ENCODE data around the gene POU6F2. TPM values are rescaled to one million over a fixed set of nuclear protein-coding genes. Genes with fewer than 3 reads are reported as not detected.

The POU6F2 gene
- total and polyA plus RNA-seq, 4 donors: 1.1 to 2.0 (median 1.6) TPM

DNA sequence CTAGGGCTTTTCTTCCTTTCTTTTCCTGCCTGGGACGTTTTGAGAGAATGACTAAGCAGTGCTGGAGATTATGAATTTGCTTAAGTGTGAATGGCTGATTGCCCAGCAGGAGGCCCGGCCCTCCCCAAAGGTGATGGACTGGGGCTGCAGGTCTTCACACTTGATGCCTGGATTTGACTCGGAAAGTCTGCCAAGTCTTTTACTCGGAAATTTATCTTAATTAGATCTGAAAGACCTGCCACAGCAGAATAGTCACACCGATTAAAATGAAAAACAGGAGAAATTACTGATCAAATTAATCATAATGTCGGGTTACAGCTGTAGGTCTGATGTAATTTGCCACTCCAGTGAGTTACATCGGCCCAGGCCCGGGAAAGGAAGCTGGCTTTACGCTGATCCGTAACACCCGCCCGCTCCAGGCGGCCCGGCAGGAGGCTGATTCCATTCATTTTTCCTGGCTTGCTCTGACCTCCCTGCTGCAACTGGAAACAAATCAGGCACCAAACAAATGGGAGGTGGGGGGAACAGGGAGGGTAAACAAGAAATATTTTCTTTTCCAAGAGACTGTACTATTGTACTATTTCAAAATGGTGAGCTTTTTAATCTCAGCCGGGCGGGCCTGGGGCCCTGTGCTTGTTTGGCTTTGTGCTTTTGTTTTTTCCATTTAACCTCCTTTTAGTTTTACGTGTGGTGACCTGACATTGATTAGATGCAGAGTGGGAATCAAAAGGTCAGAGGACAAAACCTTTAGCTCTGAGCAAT is 376.1 kb downstream of the POU6F2 start:
- Histone ChIP-seq H3K9me3 (ENCODE audit: control insufficient read depth, insufficient read depth, low read length) (no peaks in the 10 kb centered on the region), H3K27me3 (ENCODE audit: control insufficient read depth, insufficient read depth, low read length) (peaks cover 2% of the 10 kb centered on the region), H3K4me3 (ENCODE audit: low read depth, low read length) (no peak overlapping the region), H3K36me3 (ENCODE audit: control insufficient read depth, insufficient read depth, low read length) (no peaks in the 10 kb centered on the region), H3K4me1 (ENCODE audit: control insufficient read depth, insufficient read depth, low read length) (peaks cover 12% of the 10 kb centered on the region), H3K27ac (ENCODE audit: low read depth, low read length) (no peak overlapping the region)
- peak in 3 of 6 donors; percentile 12 to 78 (median 48) for DNase-seq (ENCODE audit: low read depth in 4 of 6, low spot score in 6 of 6)
- 7% methylated on average over 3 of the region's 17 CpGs for WGBS (ENCODE audit: insufficient coverage)

DNA sequence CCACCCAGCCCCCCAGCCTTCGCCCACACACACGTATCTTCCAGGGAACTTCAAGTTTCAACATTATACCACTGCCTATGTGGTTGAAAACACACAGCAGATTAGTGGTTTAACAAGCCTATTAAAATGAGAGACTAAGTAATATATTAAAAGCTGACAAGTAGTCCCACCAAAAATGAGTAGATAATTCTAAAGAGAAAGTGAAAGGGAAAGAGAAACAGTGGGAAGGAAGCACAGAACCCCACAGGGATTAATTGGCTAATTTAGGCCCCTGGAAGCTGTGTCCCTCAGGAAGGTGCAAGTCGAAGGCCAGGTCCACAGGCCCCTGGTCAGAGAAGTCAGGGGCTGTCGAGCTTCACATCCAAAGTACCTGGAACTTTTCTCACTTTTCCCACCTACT is 378.0 kb downstream of the POU6F2 start:
- Histone ChIP-seq H3K36me3 (ENCODE audit: control insufficient read depth, insufficient read depth, low read length) (no peaks in the 10 kb centered on the region), H3K4me1 (ENCODE audit: control insufficient read depth, insufficient read depth, low read length) (peaks cover 8% of the 10 kb centered on the region), H3K9me3 (ENCODE audit: control insufficient read depth, insufficient read depth, low read length) (no peaks in the 10 kb centered on the region), H3K27ac (ENCODE audit: low read depth, low read length) (no peak overlapping the region), H3K27me3 (ENCODE audit: control insufficient read depth, insufficient read depth, low read length) (peaks cover 2% of the 10 kb centered on the region), H3K4me3 (ENCODE audit: low read depth, low read length) (no peak overlapping the region)
- DNase-seq (ENCODE audit: low read depth in 4 of 6, low spot score in 6 of 6): no peak
- WGBS (ENCODE audit: insufficient coverage): 92% methylated on average over 2 of the region's 4 CpGs

- H3K9me3 ChIP-seq (ENCODE audit: control insufficient read depth, insufficient read depth, low read length): no peaks in the 10 kb centered on the region
- H3K4me3 ChIP-seq (ENCODE audit: low read depth, low read length): no peak overlapping the region
- H3K4me1 ChIP-seq (ENCODE audit: control insufficient read depth, insufficient read depth, low read length): peaks cover 8% of the 10 kb centered on the region
- no peak for DNase-seq (ENCODE audit: low read depth in 4 of 6, low spot score in 6 of 6)
- WGBS (ENCODE audit: insufficient coverage): 89% methylated on average over 2 of the region's 7 CpGs
- H3K36me3 ChIP-seq (ENCODE audit: control insufficient read depth, insufficient read depth, low read length): no peaks in the 10 kb centered on the region
- no peak overlapping the region for H3K27ac ChIP-seq (ENCODE audit: low read depth, low read length)
- H3K27me3 ChIP-seq (ENCODE audit: control insufficient read depth, insufficient read depth, low read length): peaks cover 2% of the 10 kb centered on the region
Measured at GRCh38 chr7:39356172-39356925, 378.6 kb downstream of the POU6F2 start.

DNA sequence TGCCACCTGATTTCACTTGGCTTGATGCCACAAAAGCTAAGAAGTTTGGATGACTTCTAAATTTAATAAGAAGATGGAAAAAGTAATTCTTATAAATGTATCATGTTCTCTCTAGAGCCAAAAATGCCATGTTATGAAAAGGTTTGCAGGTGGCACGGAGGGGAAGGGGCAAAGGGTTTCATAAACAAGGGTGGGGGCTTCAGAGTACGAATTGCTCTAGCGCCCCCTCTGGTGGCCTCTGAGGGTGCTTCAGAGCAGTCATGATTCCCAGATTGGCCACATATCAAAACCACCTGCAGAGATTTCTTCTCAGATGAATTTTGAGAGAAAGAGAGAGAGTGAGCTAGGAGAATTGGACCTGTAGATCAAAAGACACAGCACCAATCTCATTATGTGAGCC is 379.9 kb downstream of the POU6F2 start:
- H3K36me3 ChIP-seq (ENCODE audit: control insufficient read depth, insufficient read depth, low read length): no peaks in the 10 kb centered on the region
- H3K4me1 ChIP-seq (ENCODE audit: control insufficient read depth, insufficient read depth, low read length): peaks cover 8% of the 10 kb centered on the region
- DNase-seq (ENCODE audit: low read depth in 4 of 6, low spot score in 6 of 6): no peak
- no peaks in the 10 kb centered on the region for H3K9me3 ChIP-seq (ENCODE audit: control insufficient read depth, insufficient read depth, low read length)
- H3K27ac ChIP-seq (ENCODE audit: low read depth, low read length): no peak overlapping the region
- no CpG with 5 or more reads among the region's 3 CpGs for WGBS (ENCODE audit: insufficient coverage)
- H3K4me3 ChIP-seq (ENCODE audit: low read depth, low read length): no peak overlapping the region
- peaks cover 2% of the 10 kb centered on the region for H3K27me3 ChIP-seq (ENCODE audit: control insufficient read depth, insufficient read depth, low read length)

- peaks cover 2% of the 10 kb centered on the region for H3K27me3 ChIP-seq (ENCODE audit: control insufficient read depth, insufficient read depth, low read length)
- H3K36me3 ChIP-seq (ENCODE audit: control insufficient read depth, insufficient read depth, low read length): no peaks in the 10 kb centered on the region
- H3K4me3 ChIP-seq (ENCODE audit: low read depth, low read length): no peak overlapping the region
- no peaks in the 10 kb centered on the region for H3K4me1 ChIP-seq (ENCODE audit: control insufficient read depth, insufficient read depth, low read length)
- H3K9me3 ChIP-seq (ENCODE audit: control insufficient read depth, insufficient read depth, low read length): no peaks in the 10 kb centered on the region
- no peak for DNase-seq (ENCODE audit: low read depth in 4 of 6, low spot score in 6 of 6)
- no CpG with 5 or more reads among the region's 4 CpGs for WGBS (ENCODE audit: insufficient coverage)
- no peak overlapping the region for H3K27ac ChIP-seq (ENCODE audit: low read depth, low read length)
Measured at GRCh38 chr7:39360038-39360437, 382.3 kb downstream of the POU6F2 start.

DNA sequence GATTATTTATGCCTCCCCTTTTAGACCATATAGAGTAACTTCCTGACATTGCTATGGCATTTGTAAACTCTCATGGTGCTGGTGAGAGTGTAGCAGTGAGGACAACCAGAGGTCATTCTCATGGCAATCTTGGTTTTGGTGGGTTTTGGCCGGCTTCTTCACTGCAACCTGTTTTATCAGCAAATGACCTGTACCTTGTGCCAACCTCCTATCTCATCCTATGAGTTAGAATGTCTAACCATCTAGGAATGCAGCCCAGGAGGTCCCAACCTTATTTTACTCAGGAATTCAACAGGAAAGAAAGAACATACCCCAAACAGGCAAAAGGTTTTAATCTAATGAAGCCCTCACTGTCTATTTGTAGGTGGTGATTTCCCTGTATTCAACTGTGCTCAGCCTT is 383.1 kb downstream of the POU6F2 start:
- no peaks in the 10 kb centered on the region for H3K9me3 ChIP-seq (ENCODE audit: control insufficient read depth, insufficient read depth, low read length)
- WGBS (ENCODE audit: insufficient coverage): 100% methylated on average over 1 of the region's 1 CpG
- no peak for DNase-seq (ENCODE audit: low read depth in 4 of 6, low spot score in 6 of 6)
- no peak overlapping the region for H3K27ac ChIP-seq (ENCODE audit: low read depth, low read length)
- H3K4me1 ChIP-seq (ENCODE audit: control insufficient read depth, insufficient read depth, low read length): no peaks in the 10 kb centered on the region
- no peaks in the 10 kb centered on the region for H3K36me3 ChIP-seq (ENCODE audit: control insufficient read depth, insufficient read depth, low read length)
- H3K27me3 ChIP-seq (ENCODE audit: control insufficient read depth, insufficient read depth, low read length): peaks cover 2% of the 10 kb centered on the region
- H3K4me3 ChIP-seq (ENCODE audit: low read depth, low read length): no peak overlapping the region

GRCh38 chr7:39365751-39366295 is 388.1 kb downstream of the POU6F2 start:
- H3K27me3 ChIP-seq (ENCODE audit: control insufficient read depth, insufficient read depth, low read length): no peaks in the 10 kb centered on the region
- no peaks in the 10 kb centered on the region for H3K4me1 ChIP-seq (ENCODE audit: control insufficient read depth, insufficient read depth, low read length)
- no peak overlapping the region for H3K4me3 ChIP-seq (ENCODE audit: low read depth, low read length)
- H3K9me3 ChIP-seq (ENCODE audit: control insufficient read depth, insufficient read depth, low read length): no peaks in the 10 kb centered on the region
- WGBS (ENCODE audit: insufficient coverage): no CpG with 5 or more reads among the region's 1 CpG
- no peak overlapping the region for H3K27ac ChIP-seq (ENCODE audit: low read depth, low read length)
- DNase-seq (ENCODE audit: low read depth in 4 of 6, low spot score in 6 of 6): no peak
- no peaks in the 10 kb centered on the region for H3K36me3 ChIP-seq (ENCODE audit: control insufficient read depth, insufficient read depth, low read length)

GRCh38 chr7:39367451-39367850 is 389.7 kb downstream of the POU6F2 start:
- no peaks in the 10 kb centered on the region for H3K9me3 ChIP-seq (ENCODE audit: control insufficient read depth, insufficient read depth, low read length)
- no peaks in the 10 kb centered on the region for H3K36me3 ChIP-seq (ENCODE audit: control insufficient read depth, insufficient read depth, low read length)
- H3K4me1 ChIP-seq (ENCODE audit: control insufficient read depth, insufficient read depth, low read length): no peaks in the 10 kb centered on the region
- no CpG with 5 or more reads among the region's 3 CpGs for WGBS (ENCODE audit: insufficient coverage)
- no peaks in the 10 kb centered on the region for H3K27me3 ChIP-seq (ENCODE audit: control insufficient read depth, insufficient read depth, low read length)
- no peak overlapping the region for H3K27ac ChIP-seq (ENCODE audit: low read depth, low read length)
- DNase-seq (ENCODE audit: low read depth in 4 of 6, low spot score in 6 of 6): no peak
- H3K4me3 ChIP-seq (ENCODE audit: low read depth, low read length): no peak overlapping the region

DNA sequence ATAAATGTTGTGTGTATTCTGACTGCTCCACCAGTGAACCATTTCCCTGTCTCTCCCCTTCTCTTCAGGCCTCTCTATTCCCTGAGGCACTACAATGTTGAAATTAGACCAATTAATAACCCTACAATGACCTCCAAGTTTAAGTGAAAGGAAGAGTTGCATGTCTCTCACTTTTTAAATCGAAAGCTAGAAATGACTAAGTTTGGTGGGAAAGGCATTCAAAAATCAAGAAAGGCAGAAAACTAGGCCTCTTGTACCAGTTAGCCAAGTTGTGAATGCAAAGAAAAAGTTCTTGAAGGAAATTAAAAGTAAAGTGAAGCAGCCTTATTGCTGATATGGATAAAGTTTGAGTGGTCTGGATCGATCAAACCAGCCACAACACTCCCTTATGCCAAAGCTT is 390.2 kb downstream of the POU6F2 start:
- Histone ChIP-seq H3K27me3 (ENCODE audit: control insufficient read depth, insufficient read depth, low read length) (no peaks in the 10 kb centered on the region), H3K9me3 (ENCODE audit: control insufficient read depth, insufficient read depth, low read length) (no peaks in the 10 kb centered on the region), H3K27ac (ENCODE audit: low read depth, low read length) (no peak overlapping the region), H3K4me3 (ENCODE audit: low read depth, low read length) (no peak overlapping the region), H3K4me1 (ENCODE audit: control insufficient read depth, insufficient read depth, low read length) (no peaks in the 10 kb centered on the region), H3K36me3 (ENCODE audit: control insufficient read depth, insufficient read depth, low read length) (no peaks in the 10 kb centered on the region)
- no peak for DNase-seq (ENCODE audit: low read depth in 4 of 6, low spot score in 6 of 6)
- WGBS (ENCODE audit: insufficient coverage): 100% methylated on average over 1 of the region's 2 CpGs

All from spinal cord (tissue), 10 donors.